IPS-18a (cell line): ENCODE data around the gene CNIH2.
"Not testable (repeated sequence)": the region's sequence is repeated elsewhere in the genome, so short reads cannot be mapped to it uniquely, and the experiment has no call there.

Experiments used
- H3K27ac ChIP-seq: one replicate; pipeline ENCODE4 v1.5.1; 2013; ENCODE audit warnings: low read length
- H3K27me3 ChIP-seq: one replicate; pipeline ENCODE4 v1.6.1; 2013; ENCODE audit warnings: mild to moderate bottlenecking, low read length; ENCODE audit not compliant: control insufficient read depth, insufficient read depth
- H3K36me3 ChIP-seq: one replicate; pipeline ENCODE4 v1.6.1; 2013; ENCODE audit warnings: low read depth, low read length; ENCODE audit not compliant: control insufficient read depth
- H3K4me1 ChIP-seq: one replicate; pipeline ENCODE4 v1.6.1; 2013; ENCODE audit warnings: low read depth, low read length; ENCODE audit not compliant: control insufficient read depth
- H3K4me3 ChIP-seq: one replicate; pipeline ENCODE4 v1.5.1; 2013; ENCODE audit warnings: low read length
- H3K9ac ChIP-seq: one replicate; pipeline ENCODE4 v1.6.1; 2013; ENCODE audit warnings: mild to moderate bottlenecking, low read length, moderate library complexity
- H3K9me3 ChIP-seq: one replicate; pipeline ENCODE4 v1.6.1; 2013; ENCODE audit warnings: low read depth, low read length; ENCODE audit not compliant: control insufficient read depth

Gene CNIH2

GRCh38 chr11:66267379-66268243 lies 10.4 kb upstream of the CNIH2 start:
- Histone ChIP-seq H3K36me3 (peaks cover 34% of the 10 kb centered on the region), H3K27ac (no peak overlapping the region), H3K4me1 (peaks cover 4% of the 10 kb centered on the region), H3K27me3 (no peaks in the 10 kb centered on the region), H3K4me3 (peak overlapping the region; percentile 70), H3K9ac (peak overlapping the region; percentile 34), H3K9me3 (no peaks in the 10 kb centered on the region)

DNA sequence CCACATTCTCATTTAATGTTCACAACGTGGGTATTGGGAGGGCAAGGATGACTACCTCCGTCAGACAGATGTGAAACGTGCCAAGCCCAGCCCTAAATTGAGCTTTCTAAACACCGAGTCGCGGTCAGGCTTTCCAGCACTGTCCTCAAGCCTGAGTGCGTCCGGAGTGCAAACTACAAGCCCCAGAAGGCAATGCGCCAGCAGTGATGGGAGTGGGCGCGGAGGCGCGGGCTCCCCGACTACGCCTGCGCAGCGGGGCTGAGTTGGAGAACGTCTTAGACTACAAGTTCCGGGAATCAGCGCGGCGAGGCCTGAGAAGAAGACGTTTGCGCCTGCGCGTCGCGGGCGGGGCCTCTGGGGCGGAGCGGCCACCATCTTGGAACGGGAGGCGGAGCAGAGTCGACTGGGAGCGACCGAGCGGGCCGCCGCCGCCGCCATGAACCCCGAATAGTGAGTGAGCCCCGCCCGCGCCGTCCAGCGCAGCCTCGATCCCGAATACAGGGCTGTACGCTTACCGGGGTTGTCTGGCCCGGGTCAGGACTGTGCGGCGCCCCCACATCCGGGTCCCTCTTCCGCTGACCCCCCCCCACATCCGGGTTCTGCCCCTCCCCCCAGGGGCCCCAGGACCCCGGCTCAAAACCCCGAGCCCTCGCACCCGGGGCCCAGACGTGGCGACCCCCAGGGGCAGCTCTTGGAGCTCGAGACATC lies 9.6 kb upstream of the CNIH2 start, which contains the start of gene RAB1B:
RAB1B (plus strand) TSS at position 396 of the 708 bp plus-strand sequence; CDS start at position 437, 41 bp downstream.
- H3K9ac ChIP-seq = peak within 1 kb of the TSS; percentile 64
- H3K36me3 ChIP-seq = peaks cover 34% of the 10 kb centered on the region
- H3K27ac ChIP-seq = peak within 1 kb of the TSS; percentile 5
- no peaks in the 10 kb centered on the region for H3K9me3 ChIP-seq
- no peaks in the 10 kb centered on the region for H3K27me3 ChIP-seq
- H3K4me3 ChIP-seq = peak within 1 kb of the TSS; percentile 70
- peaks cover 4% of the 10 kb centered on the region for H3K4me1 ChIP-seq

GRCh38 chr11:66268952-66269905 lies 8.7 kb upstream of the CNIH2 start:
- no peaks in the 10 kb centered on the region for H3K27me3 ChIP-seq
- H3K9ac ChIP-seq = peak overlapping the region; percentile 64
- H3K4me3 ChIP-seq = peak overlapping the region; percentile 70
- peak overlapping the region; percentile 5 for H3K27ac ChIP-seq
- peaks cover 33% of the 10 kb centered on the region for H3K36me3 ChIP-seq
- peaks cover 4% of the 10 kb centered on the region for H3K4me1 ChIP-seq
- H3K9me3 ChIP-seq = no peaks in the 10 kb centered on the region

DNA sequence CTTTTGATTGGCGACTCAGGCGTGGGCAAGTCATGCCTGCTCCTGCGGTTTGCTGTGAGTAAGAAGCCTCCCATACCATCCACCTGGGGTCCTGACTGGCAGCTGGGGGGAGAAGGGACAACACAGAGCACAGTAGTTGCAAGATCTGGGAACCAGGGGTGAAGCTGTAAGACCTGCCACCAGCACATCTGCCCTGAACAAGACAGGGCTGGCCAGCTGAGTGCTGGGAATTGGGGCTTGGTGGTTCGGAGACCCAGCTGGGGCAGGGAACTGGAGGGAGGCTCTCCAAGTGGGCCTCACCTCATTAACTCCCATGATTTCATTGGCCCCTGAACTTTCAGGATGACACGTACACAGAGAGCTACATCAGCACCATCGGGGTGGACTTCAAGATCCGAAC lies 6.2 kb upstream of the CNIH2 start:
- Histone ChIP-seq H3K9me3 (no peaks in the 10 kb centered on the region), H3K9ac (no peak overlapping the region), H3K27me3 (no peaks in the 10 kb centered on the region), H3K36me3 (peaks cover 33% of the 10 kb centered on the region), H3K27ac (no peak overlapping the region), H3K4me1 (peaks cover 4% of the 10 kb centered on the region), H3K4me3 (no peak overlapping the region)

DNA sequence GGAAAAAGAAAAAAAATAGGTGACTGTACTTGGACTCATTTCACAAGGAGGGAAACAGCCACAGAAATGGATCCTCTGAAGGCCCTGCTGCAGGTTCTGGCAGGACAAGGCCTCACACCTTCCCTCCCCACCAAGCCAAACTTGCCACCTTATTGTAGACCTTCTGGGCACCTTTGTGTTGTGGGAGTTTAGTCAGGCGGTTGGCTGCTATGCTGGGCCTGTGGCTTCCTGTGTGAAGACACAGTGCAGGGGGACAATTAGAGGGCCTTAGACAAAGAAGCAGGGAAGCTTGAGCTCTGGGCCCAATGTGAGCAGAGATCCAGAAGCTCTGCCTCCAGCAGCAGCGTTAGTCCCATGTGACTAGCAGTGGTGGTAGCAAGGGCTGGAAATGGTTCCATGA lies 5.4 kb upstream of the CNIH2 start:
- H3K4me3 ChIP-seq = no peak overlapping the region
- H3K9ac ChIP-seq = no peak overlapping the region
- H3K4me1 ChIP-seq = peaks cover 4% of the 10 kb centered on the region
- H3K9me3 ChIP-seq = no peaks in the 10 kb centered on the region
- no peak overlapping the region for H3K27ac ChIP-seq
- no peaks in the 10 kb centered on the region for H3K27me3 ChIP-seq
- H3K36me3 ChIP-seq = peaks cover 33% of the 10 kb centered on the region

DNA sequence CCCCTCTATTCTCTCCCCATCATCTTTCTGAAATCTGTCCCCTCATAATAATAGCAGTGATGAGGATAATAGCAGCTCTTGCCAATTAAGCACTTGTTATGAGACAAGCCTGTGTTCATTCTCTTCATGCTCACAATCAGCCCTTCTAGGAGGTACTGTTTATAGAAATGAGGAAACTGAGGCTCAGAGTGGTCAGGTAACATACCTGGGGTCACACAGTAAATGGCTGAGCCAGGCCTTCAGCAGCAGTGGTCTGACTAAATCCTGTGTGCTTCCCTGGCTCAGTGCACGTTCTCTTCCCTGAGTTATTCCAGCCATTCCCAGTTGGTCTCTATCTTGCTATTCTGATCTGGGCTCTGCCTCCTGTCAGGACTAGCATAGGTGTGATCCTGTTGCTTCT lies 3.8 kb upstream of the CNIH2 start:
- Histone ChIP-seq H3K4me3 (no peak overlapping the region), H3K36me3 (peaks cover 33% of the 10 kb centered on the region), H3K27ac (no peak overlapping the region), H3K4me1 (peaks cover 7% of the 10 kb centered on the region), H3K9ac (no peak overlapping the region), H3K27me3 (no peaks in the 10 kb centered on the region), H3K9me3 (no peaks in the 10 kb centered on the region)

- H3K4me1 ChIP-seq = peaks cover 4% of the 10 kb centered on the region
- peaks cover 33% of the 10 kb centered on the region for H3K36me3 ChIP-seq
- no peak overlapping the region for H3K27ac ChIP-seq
- no peaks in the 10 kb centered on the region for H3K9me3 ChIP-seq
- no peak overlapping the region for H3K4me3 ChIP-seq
- no peaks in the 10 kb centered on the region for H3K27me3 ChIP-seq
- H3K9ac ChIP-seq = no peak overlapping the region
Observed at GRCh38 chr11:66275396-66275795, 2.6 kb upstream of the CNIH2 start.

GRCh38 chr11:66275984-66276612 lies 1.9 kb upstream of the CNIH2 start:
- no peaks in the 10 kb centered on the region for H3K27me3 ChIP-seq
- peaks cover 4% of the 10 kb centered on the region for H3K4me1 ChIP-seq
- no peak overlapping the region for H3K27ac ChIP-seq
- H3K4me3 ChIP-seq = no peak overlapping the region
- no peaks in the 10 kb centered on the region for H3K9me3 ChIP-seq
- no peak overlapping the region for H3K9ac ChIP-seq
- H3K36me3 ChIP-seq = peaks cover 33% of the 10 kb centered on the region

GRCh38 chr11:66276619-66277018 lies 1.4 kb upstream of the CNIH2 start:
- not testable (repeated sequence) for H3K27me3 ChIP-seq, H3K27ac ChIP-seq, H3K9me3 ChIP-seq, H3K9ac ChIP-seq, H3K4me1 ChIP-seq, H3K4me3 ChIP-seq
- H3K36me3 ChIP-seq = peaks cover 33% of the 10 kb centered on the region

DNA sequence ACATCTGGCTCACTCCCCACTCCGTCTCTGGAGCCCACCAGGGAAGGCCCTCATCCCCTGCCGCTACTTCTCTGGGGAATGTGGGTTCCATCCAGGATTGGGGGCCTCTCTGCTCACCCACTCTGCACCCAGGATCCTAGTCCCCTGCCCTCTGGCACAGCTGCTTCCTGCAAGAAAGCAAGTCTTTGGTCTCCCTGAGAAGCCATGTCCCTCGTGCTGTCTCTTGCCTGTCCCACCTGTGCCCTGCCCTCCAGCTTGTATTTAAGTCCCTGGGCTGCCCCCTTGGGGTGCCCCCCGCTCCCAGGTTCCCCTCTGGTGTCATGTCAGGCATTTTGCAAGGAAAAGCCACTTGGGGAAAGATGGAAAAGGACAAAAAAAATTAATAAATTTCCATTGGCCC lies 911 bp upstream of the CNIH2 start:
- not testable (repeated sequence) for H3K4me1 ChIP-seq, H3K27ac ChIP-seq, H3K4me3 ChIP-seq, H3K9me3 ChIP-seq, H3K27me3 ChIP-seq, H3K9ac ChIP-seq
- H3K36me3 ChIP-seq = peaks cover 30% of the 10 kb centered on the region
